ENCODE data around the gene SORBS2.

The SORBS2 gene

DNA sequence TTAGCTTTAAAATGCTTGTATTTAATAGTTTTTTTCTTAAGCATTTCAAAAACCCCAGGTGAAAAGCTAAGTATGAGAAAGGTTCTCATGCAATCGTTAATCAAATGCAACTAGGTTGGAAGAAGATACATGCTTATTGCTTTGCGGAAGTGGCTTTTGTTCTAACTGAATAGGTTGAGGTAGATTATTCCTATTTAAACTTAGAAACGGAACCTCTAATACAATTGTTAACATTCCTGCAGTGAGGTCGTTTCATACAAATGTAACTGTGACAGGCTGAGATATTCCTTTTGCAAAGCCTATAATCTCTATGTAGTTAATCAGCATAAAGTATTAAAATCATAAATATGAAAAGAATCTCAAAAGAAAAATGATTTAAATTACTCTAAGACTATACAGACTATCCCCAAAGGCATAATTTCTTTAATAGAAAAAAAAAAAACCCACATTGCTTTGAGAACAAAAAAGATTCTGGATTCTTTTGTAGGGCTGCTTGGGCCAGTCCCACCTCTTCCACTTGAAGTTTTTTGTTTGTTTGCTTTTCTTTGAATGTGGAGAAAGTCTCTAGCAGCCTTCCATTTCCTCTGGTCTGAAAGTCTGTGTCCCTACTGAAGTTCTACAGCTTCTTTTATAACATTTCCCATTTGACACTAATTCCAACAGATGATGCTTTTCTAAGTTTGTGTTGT, 25.6 kb upstream of the SORBS2 start:
- Mint-ChIP-seq H3K9me3 (no peaks in the 10 kb centered on the region), H3K27me3 (ENCODE audit: low read depth) (no peaks in the 10 kb centered on the region), H3K27ac (peak overlapping the region in 1 of 3 experiments; percentile 41), H3K36me3 (ENCODE audit: low read depth) (no peaks in the 10 kb centered on the region), H3K4me1 (peaks cover 9% of the 10 kb centered on the region), H3K4me3 (no peak overlapping the region)
- TF ChIP-seq, protein P1, sequence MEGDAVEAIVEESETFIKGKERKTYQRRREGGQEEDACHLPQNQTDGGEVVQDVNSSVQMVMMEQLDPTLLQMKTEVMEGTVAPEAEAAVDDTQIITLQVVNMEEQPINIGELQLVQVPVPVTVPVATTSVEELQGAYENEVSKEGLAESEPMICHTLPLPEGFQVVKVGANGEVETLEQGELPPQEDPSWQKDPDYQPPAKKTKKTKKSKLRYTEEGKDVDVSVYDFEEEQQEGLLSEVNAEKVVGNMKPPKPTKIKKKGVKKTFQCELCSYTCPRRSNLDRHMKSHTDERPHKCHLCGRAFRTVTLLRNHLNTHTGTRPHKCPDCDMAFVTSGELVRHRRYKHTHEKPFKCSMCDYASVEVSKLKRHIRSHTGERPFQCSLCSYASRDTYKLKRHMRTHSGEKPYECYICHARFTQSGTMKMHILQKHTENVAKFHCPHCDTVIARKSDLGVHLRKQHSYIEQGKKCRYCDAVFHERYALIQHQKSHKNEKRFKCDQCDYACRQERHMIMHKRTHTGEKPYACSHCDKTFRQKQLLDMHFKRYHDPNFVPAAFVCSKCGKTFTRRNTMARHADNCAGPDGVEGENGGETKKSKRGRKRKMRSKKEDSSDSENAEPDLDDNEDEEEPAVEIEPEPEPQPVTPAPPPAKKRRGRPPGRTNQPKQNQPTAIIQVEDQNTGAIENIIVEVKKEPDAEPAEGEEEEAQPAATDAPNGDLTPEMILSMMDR (IDR thresholded peaks at IDR 0.05; ENCODE audit: unreplicated experiment in 3 of 3) = no peak

DNA sequence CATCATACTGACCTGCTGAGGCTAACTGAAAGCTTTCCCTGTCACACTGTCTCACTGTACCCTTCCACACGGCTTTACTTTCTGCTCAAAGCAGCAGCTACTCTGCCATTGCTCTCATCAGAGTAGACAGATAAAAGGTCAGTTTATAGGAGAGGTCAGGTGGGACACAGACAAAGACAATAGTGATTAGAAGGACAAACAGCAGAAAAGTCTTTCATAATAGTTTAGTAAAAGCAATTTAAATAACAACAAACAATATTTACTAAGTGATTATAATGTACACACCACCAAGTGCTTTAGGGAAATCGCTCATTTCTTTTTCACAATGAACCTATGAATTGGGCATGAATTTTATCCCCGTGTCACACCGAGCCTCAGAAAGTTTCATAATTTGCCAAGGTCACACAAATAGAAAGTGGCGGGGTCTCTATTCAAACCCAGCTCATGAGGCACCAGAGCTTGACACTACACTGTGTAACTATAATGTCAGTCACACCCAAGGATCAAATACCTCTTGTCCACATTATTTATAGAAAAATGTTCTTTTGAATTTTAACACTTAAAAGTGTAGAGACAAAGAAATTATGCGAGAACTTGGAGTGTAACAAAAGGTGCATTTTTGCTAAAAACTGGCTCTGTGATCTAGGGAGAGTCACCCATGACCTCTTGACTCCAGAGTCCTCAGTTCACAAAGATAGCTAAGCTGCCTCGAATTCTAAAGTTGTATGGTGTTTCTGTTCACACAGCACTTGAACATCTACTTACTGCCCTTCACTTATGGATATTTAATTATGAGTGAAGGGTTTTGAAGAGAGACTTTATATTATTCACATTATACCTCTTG, 24.5 kb upstream of the SORBS2 start:
- Mint-ChIP-seq H3K4me1 (peaks cover 9% of the 10 kb centered on the region), H3K9me3 (no peaks in the 10 kb centered on the region), H3K27me3 (ENCODE audit: low read depth) (no peaks in the 10 kb centered on the region), H3K36me3 (ENCODE audit: low read depth) (no peaks in the 10 kb centered on the region), H3K27ac (peak overlapping the region in 1 of 3 experiments; percentile 41), H3K4me3 (no peak overlapping the region)
- TF ChIP-seq, protein P1 (IDR thresholded peaks at IDR 0.05; ENCODE audit: unreplicated experiment in 3 of 3) = no peak

DNA sequence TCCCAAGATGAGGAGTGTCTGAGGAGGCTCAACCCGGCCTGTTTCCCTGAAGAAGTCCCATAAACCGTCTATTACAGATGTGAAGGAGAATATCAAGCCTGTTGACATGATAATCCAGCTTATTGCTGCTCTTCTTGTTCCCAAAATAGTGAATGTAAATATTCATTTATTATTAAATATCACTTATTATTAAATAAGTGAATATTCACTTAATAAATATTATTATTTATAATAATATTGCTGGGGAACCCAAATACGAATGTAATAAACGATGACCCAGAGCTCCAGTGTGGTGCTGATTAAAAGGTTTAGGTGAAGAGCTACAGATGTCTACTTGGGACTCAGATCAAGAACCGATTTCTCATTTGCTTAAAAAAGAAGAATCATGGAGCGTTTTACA, 23.8 kb upstream of the SORBS2 start:
- no peak overlapping the region for H3K27ac Mint-ChIP-seq
- TF ChIP-seq, protein P1 (IDR thresholded peaks at IDR 0.05; ENCODE audit: unreplicated experiment in 3 of 3) = no peak
- H3K4me3 Mint-ChIP-seq = no peak overlapping the region
- H3K36me3 Mint-ChIP-seq (ENCODE audit: low read depth) = no peaks in the 10 kb centered on the region
- H3K4me1 Mint-ChIP-seq = peaks cover 15% of the 10 kb centered on the region
- no peaks in the 10 kb centered on the region for H3K9me3 Mint-ChIP-seq
- no peaks in the 10 kb centered on the region for H3K27me3 Mint-ChIP-seq (ENCODE audit: low read depth)

DNA sequence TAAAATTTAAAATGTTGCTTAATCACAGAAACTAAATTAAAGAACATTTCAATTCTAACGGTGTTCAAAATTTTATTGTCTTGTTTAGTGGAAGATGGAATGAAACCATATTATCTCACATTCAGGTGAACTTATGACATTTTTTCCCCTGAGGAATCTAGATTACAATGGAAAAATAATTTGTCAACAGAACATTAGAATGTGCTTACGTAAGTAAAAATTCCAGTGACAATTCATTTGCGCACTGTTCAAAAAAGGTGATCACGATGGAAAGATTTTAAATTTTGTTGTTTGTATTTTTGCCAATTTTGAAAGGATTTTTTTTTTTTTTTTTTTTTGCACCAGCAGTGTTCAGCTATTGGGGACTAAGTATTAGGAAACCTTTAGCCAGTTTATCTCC, 23.3 kb upstream of the SORBS2 start:
- H3K4me3 Mint-ChIP-seq = no peak overlapping the region
- peaks cover 19% of the 10 kb centered on the region for H3K4me1 Mint-ChIP-seq
- H3K36me3 Mint-ChIP-seq (ENCODE audit: low read depth) = no peaks in the 10 kb centered on the region

DNA sequence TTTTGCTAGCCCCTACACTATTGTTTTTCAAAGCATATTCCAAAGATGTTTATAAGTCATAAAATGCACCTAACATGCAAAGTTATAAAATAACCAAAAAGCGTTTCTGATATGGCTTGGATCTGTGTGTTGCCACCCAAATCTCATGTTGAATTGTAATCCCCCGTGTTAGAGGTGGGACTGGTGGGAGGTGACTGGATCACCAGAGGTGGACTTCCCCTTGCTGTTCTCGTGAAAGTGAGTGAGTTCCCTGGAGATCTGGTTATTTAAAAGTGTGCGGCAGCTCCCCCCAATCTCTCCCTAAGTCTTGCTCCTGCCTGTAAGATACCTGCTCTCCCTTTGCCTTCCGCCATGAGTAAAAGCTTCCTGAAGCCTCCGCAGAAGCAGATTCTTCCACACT, 22.8 kb upstream of the SORBS2 start:
- Mint-ChIP-seq H3K4me3 (no peak overlapping the region), H3K4me1 (peaks cover 22% of the 10 kb centered on the region), H3K9me3 (no peaks in the 10 kb centered on the region), H3K27me3 (ENCODE audit: low read depth) (no peaks in the 10 kb centered on the region), H3K36me3 (ENCODE audit: low read depth) (no peaks in the 10 kb centered on the region), H3K27ac (no peak overlapping the region)
- TF ChIP-seq, protein P1 (IDR thresholded peaks at IDR 0.05; ENCODE audit: unreplicated experiment in 3 of 3) = no peak

More for the DNA sequence above, 23.3 kb upstream of the SORBS2 start:
- no peaks in the 10 kb centered on the region for H3K9me3 Mint-ChIP-seq
- H3K27ac Mint-ChIP-seq = no peak overlapping the region
- H3K27me3 Mint-ChIP-seq (ENCODE audit: low read depth) = no peaks in the 10 kb centered on the region
- TF ChIP-seq, protein P1 (IDR thresholded peaks at IDR 0.05; ENCODE audit: unreplicated experiment in 3 of 3) = no peak

All from nephron (organoid).